NB4 (cell line): ENCODE data around the gene METTL23.

Experiments used
- CTCF ChIP-seq: IDR thresholded peaks from one replicate; pipeline ENCODE4 v1.5.1; 2012; ENCODE audit warnings: low read depth, low read length
- MYC ChIP-seq: IDR thresholded peaks from 2 replicates; pipeline ENCODE4 v1.6.1; 2011; ENCODE audit warnings: low read depth, low read length
- POLR2A ChIP-seq: IDR thresholded peaks from 2 replicates; pipeline ENCODE4 v1.6.1; 2011; ENCODE audit warnings: mild to moderate bottlenecking; ENCODE audit not compliant: insufficient read length; ENCODE audit errors: extremely low read depth

GRCh38 chr17:76752006-76752405 lies 25.4 kb downstream of the METTL23 start:
- TF ChIP-seq POLR2A = no peak
- no peak for TF ChIP-seq CTCF
- TF ChIP-seq MYC = no peak
